SK-N-SH (cell line): ENCODE results near the gene FAM43A. TPM values are rescaled to one million over a fixed set of nuclear protein-coding genes. Genes with fewer than 3 reads are reported as not detected.

Source experiments
- CTCF ChIA-PET: fragments of 300-600, 350-600 bp; formaldehyde crosslinking; extraction: SDS; loops from one replicate; lab custom pipeline; 2021; lab: Yijun Ruan, JAX
- POLR2A ChIA-PET: fragments of 350-600 bp; sonication (Branson Sonifier 250); formaldehyde crosslinking; extraction: SDS; loops from one replicate; lab custom pipeline; 2020; ENCODE audit warnings: antibody characterized with exemption, inconsistent platforms; lab: Yijun Ruan, JAX
- DNase-seq: peaks from one replicate; pipeline ENCODE4 v3.0.0; 2012
- H2AFZ ChIP-seq: fragments of 200-600 bp; sonication (generic); 2 replicates; pipeline ENCODE4 v1.8.1; 2016; ENCODE audit warnings: antibody characterized with exemption, mild to moderate bottlenecking, low read depth
- H3F3A ChIP-seq: fragments of 200-600 bp; sonication (generic); replicated peaks from 2 replicates; pipeline ENCODE3; 2016; ENCODE audit warnings: antibody characterized with exemption, mild to moderate bottlenecking; ENCODE audit not compliant: insufficient read depth
- H3K27ac ChIP-seq, 2 experiments: fragments of 200-500 bp in 1 of 2; fragments of 200-600 bp in 1 of 2; sonication (Bioruptor generic) in 1 of 2; sonication (generic), shearing (Covaris generic) in 1 of 2; 2 replicates each; pipeline versions ENCODE4 v1.5.1 to v1.6.1; 2014 to 2016; ENCODE audit warnings: low read depth in 2 of 2, inconsistent platforms in 1 of 2, low read length in 1 of 2, mild to moderate bottlenecking in 1 of 2, mixed read lengths in 1 of 2
- H3K27me3 ChIP-seq: fragments of 200-600 bp; sonication (generic), shearing (Covaris generic); 2 replicates; pipeline ENCODE4 v1.6.1; 2016; ENCODE audit warnings: mixed run types; ENCODE audit not compliant: insufficient read depth
- H3K36me3 ChIP-seq, 2 experiments: fragments of 200-500 bp in 1 of 2; fragments of 200-600 bp in 1 of 2; sonication (Bioruptor generic) in 1 of 2; sonication (generic) in 1 of 2; replicated peaks in 1 of 2; 2 replicates each; pipeline versions ENCODE3 to v1.5.1; 2014 to 2016; ENCODE audit warnings: low read length in 1 of 2, mild to moderate bottlenecking in 1 of 2; ENCODE audit not compliant: insufficient read depth in 2 of 2, control insufficient read depth in 1 of 2
- H3K4me1 ChIP-seq, 2 experiments: fragments of 200-500 bp in 1 of 2; fragments of 200-600 bp in 1 of 2; sonication (Bioruptor generic) in 1 of 2; sonication (generic), shearing (Covaris generic) in 1 of 2; 2 replicates each; pipeline versions ENCODE4 v1.5.1 to v1.6.1; 2014 to 2016; ENCODE audit warnings: low read depth in 1 of 2, low read length in 1 of 2, mixed run types in 1 of 2; ENCODE audit not compliant: insufficient read depth in 2 of 2, control insufficient read depth in 1 of 2
- H3K4me2 ChIP-seq: fragments of 200-600 bp; sonication (generic), shearing (Covaris generic); 2 replicates; pipeline ENCODE4 v1.6.1; 2017; ENCODE audit warnings: mixed run types
- H3K4me3 ChIP-seq, 2 experiments: fragments of 200-500 bp in 1 of 2; fragments of 200-600 bp in 1 of 2; sonication (Bioruptor generic) in 1 of 2; sonication (generic), shearing (Covaris generic) in 1 of 2; 2 replicates each; pipeline versions ENCODE4 v1.5.1 to v1.8.1; 2014 to 2016; ENCODE audit warnings: low read depth in 2 of 2, inconsistent platforms in 1 of 2, low read length in 1 of 2, mild to moderate bottlenecking in 1 of 2, mixed read lengths in 1 of 2, moderate library complexity in 1 of 2
- H3K79me2 ChIP-seq: fragments of 200-600 bp; sonication (generic); 2 replicates; pipeline ENCODE4 v1.8.1; 2017; ENCODE audit warnings: mild to moderate bottlenecking; ENCODE audit not compliant: insufficient read depth
- H3K9ac ChIP-seq: fragments of 200-600 bp; sonication (generic); 2 replicates; pipeline ENCODE4 v1.6.1; 2017; ENCODE audit warnings: mixed run types
- H3K9me2 ChIP-seq: fragments of 200-600 bp; sonication (generic); 2 replicates; pipeline ENCODE4 v1.6.1; 2017; ENCODE audit warnings: mixed run types
- H3K9me3 ChIP-seq: fragments of 200-600 bp; sonication (generic); 2 replicates; pipeline ENCODE4 v1.6.1; 2017; ENCODE audit warnings: mixed run types, mild to moderate bottlenecking, moderate library complexity
- H4K20me1 ChIP-seq: fragments of 200-600 bp; sonication (generic); 2 replicates; pipeline ENCODE4 v1.6.1; 2017; ENCODE audit warnings: mild to moderate bottlenecking, mixed run types; ENCODE audit not compliant: insufficient read depth
- CTCF ChIP-seq: fragments of 200-600 bp; sonication (generic); IDR thresholded peaks from 2 replicates; pipeline ENCODE4 v1.6.1; 2017; ENCODE audit warnings: antibody characterized with exemption, mild to moderate bottlenecking, moderate library complexity
- EZH2phosphoT487 ChIP-seq: fragments of 200-600 bp; sonication (generic); IDR thresholded peaks from 2 replicates; pipeline ENCODE4 v1.6.1; 2017; ENCODE audit warnings: low read depth, mixed run types, mild to moderate bottlenecking, antibody characterized with exemption, moderate library complexity, borderline replicate concordance
- FOSL2 ChIP-seq: IDR thresholded peaks from 2 replicates; pipeline ENCODE4 v1.4.0; 2012; ENCODE audit warnings: low read depth, mild to moderate bottlenecking, moderate library complexity, borderline replicate concordance
- FOXJ3 ChIP-seq: sonication (generic); formaldehyde crosslinking; IDR thresholded peaks from 2 replicates; pipeline ENCODE4 v1.5.1; 2020; ENCODE audit warnings: mild to moderate bottlenecking, missing genetic modification reagents
- FOXM1 ChIP-seq: IDR thresholded peaks from 2 replicates; pipeline ENCODE4 v1.4.0; 2012; ENCODE audit warnings: low read depth, mild to moderate bottlenecking
- GABPA ChIP-seq: IDR thresholded peaks from 2 replicates; pipeline ENCODE4 v1.4.0; 2012; ENCODE audit warnings: low read depth, mild to moderate bottlenecking
- JUND ChIP-seq: IDR thresholded peaks from 2 replicates; pipeline ENCODE4 v1.4.0; 2012
- MAX ChIP-seq: IDR thresholded peaks from 2 replicates; pipeline ENCODE4 v1.4.0; 2012; ENCODE audit warnings: low read depth
- MXI1 ChIP-seq: IDR thresholded peaks from 2 replicates; pipeline ENCODE4 v1.6.1; 2012; ENCODE audit warnings: mild to moderate bottlenecking, low read depth, low read length, improper control_type of control experiment
- RAD21 ChIP-seq: IDR thresholded peaks from 2 replicates; pipeline ENCODE4 v1.6.1; 2012; ENCODE audit warnings: mild to moderate bottlenecking, low read length
- REST ChIP-seq: IDR thresholded peaks from 2 replicates; pipeline ENCODE4 v1.6.1; 2012; ENCODE audit warnings: mild to moderate bottlenecking, low read depth, low read length, moderate library complexity
- RFX5 ChIP-seq: IDR thresholded peaks from 2 replicates; pipeline ENCODE4 v1.6.1; 2012; ENCODE audit warnings: mild to moderate bottlenecking, improper control_type of control experiment, low read length
- RXRA ChIP-seq: IDR thresholded peaks from 2 replicates; pipeline ENCODE4 v1.4.0; 2012; ENCODE audit warnings: low read depth, mild to moderate bottlenecking, borderline replicate concordance
- SIN3A ChIP-seq: IDR thresholded peaks from 2 replicates; pipeline ENCODE4 v1.6.1; 2012; ENCODE audit warnings: low read depth, mild to moderate bottlenecking, low read length, moderate library complexity, borderline replicate concordance
- SMC3 ChIP-seq: IDR thresholded peaks from 2 replicates; pipeline ENCODE4 v1.6.1; 2012; ENCODE audit warnings: low read depth, low read length, improper control_type of control experiment
- TAF1 ChIP-seq: IDR thresholded peaks from 2 replicates; pipeline ENCODE4 v1.6.1; 2012; ENCODE audit warnings: low read depth, mild to moderate bottlenecking, low read length, moderate library complexity, borderline replicate concordance
- WGBS: methylation state at CpG from one replicate; pipeline ENCODE4 v1.1.6; 2017; ENCODE audit warnings: low lambda C conversion rate; 5-methylcytosine and 5-hydroxymethylcytosine counted together
- polyA plus RNA-seq, 3 experiments: library from polyadenylated mRNA; depleted of rRNA; stranded (reverse); fragments of >200 nt; gene quantifications; 2 replicates each; pipeline ENCODE4 v1.2.3, GENCODE V29; 2012

Gene FAM43A
- polyA plus RNA-seq, 1 of the 3 experiments (the other 2 are of a cell fraction), result 2.4 TPM

GRCh38 chr3:194647747-194648146, 37.9 kb upstream of the FAM43A start:
- Histone ChIP-seq H3K4me2 (no peak overlapping the region), H3K4me1 (no peaks in the 10 kb centered on the region), H3K36me3 (peaks cover 79 to 81% of the 10 kb centered on the region in 2 experiments), H3K9me2 (no peaks in the 10 kb centered on the region), H3K27me3 (no peaks in the 10 kb centered on the region), H3F3A (peaks cover 9% of the 10 kb centered on the region), H3K27ac (no peak overlapping the region), H3K79me2 (no peaks in the 10 kb centered on the region), H4K20me1 (no peaks in the 10 kb centered on the region), H3K4me3 (no peak overlapping the region), H3K9ac (no peak overlapping the region), H2AFZ (no peak overlapping the region), H3K9me3 (no peaks in the 10 kb centered on the region)
- POLR2A ChIA-PET, result no interaction called here
- no peak for DNase-seq
- CTCF ChIA-PET, result interaction anchor here (1.8 kb wide), 1 partner anchor 24 kb away, joined by 6 read pairs; the partner anchor contains the start of gene LSG1
- TF ChIP-seq FOXM1 (no peak), GABPA (no peak), TAF1 (no peak), RFX5 (no peak)
- 91% methylated on average over 3 of the region's 3 CpGs for WGBS

GRCh38 chr3:194654443-194654842, 31.2 kb upstream of the FAM43A start:
- no peaks in the 10 kb centered on the region for H3K9me3 ChIP-seq
- H3F3A ChIP-seq, result peaks cover 5% of the 10 kb centered on the region
- peaks cover 68 to 73% of the 10 kb centered on the region in 2 experiments for H3K36me3 ChIP-seq
- H3K4me2 ChIP-seq, result no peak overlapping the region
- CTCF ChIA-PET, result interaction anchor here (1.1 kb wide), 1 partner anchor 17 kb away, joined by 5 read pairs; the partner anchor contains the start of gene LSG1
- no peaks in the 10 kb centered on the region for H3K4me1 ChIP-seq
- no peak overlapping the region for H3K4me3 ChIP-seq
- no peaks in the 10 kb centered on the region for H3K27me3 ChIP-seq
- 96% methylated on average over 5 of the region's 5 CpGs for WGBS
- H4K20me1 ChIP-seq, result no peaks in the 10 kb centered on the region
- 0 out of 2 replicates have a peak, but pooled peaks cover 15% of the 10 kb centered on the region for H3K79me2 ChIP-seq
- H3K9ac ChIP-seq, result no peak overlapping the region
- no peak for TF ChIP-seq GABPA
- TF ChIP-seq REST, result no peak
- TF ChIP-seq CTCF, result no peak
- no peak for TF ChIP-seq RXRA
- TF ChIP-seq MXI1, result no peak
- TF ChIP-seq FOXJ3 (CRISPR knock-in tag), result no peak
- no peak for TF ChIP-seq EZH2phosphoT487
- TF ChIP-seq RAD21, result no peak
- no peak for TF ChIP-seq JUND
- no peak for TF ChIP-seq MAX
- TF ChIP-seq SIN3A, result no peak
- no peak for TF ChIP-seq FOSL2
- TF ChIP-seq SMC3, result no peak
- TF ChIP-seq, all 33 proteins: peak for 0
- no peaks in the 10 kb centered on the region for H3K9me2 ChIP-seq
- H3K27ac ChIP-seq, result no peak overlapping the region
- DNase-seq, result no peak
- POLR2A ChIA-PET, result no interaction called here
- H2AFZ ChIP-seq, result no peak overlapping the region
